Mesenteric fat pad (tissue), 1 donor: ENCODE measurements around the gene SULF2. TPM values are rescaled to one million over a fixed set of nuclear protein-coding genes. Genes with fewer than 3 reads are reported as not detected.

Experiments
- DNase-seq: peaks from one replicate; pipeline ENCODE4 v3.0.0-alpha.2; 2020; ENCODE audit warnings: low spot score
- total RNA-seq: library from RNA; stranded (reverse); fragmentation: NEBNext Ultra II Directional; extraction: Animal tissue kit (Norgen Biotek cat#: 25700); gene quantifications from one replicate; pipeline ENCODE4 v1.2.1, GENCODE V29; 2021
- donor health status: DM: yes; HTN: yes; CAD: no.

SULF2 gene
- total RNA-seq, 1 donor from 2014 or later: 68.7 TPM

DNA sequence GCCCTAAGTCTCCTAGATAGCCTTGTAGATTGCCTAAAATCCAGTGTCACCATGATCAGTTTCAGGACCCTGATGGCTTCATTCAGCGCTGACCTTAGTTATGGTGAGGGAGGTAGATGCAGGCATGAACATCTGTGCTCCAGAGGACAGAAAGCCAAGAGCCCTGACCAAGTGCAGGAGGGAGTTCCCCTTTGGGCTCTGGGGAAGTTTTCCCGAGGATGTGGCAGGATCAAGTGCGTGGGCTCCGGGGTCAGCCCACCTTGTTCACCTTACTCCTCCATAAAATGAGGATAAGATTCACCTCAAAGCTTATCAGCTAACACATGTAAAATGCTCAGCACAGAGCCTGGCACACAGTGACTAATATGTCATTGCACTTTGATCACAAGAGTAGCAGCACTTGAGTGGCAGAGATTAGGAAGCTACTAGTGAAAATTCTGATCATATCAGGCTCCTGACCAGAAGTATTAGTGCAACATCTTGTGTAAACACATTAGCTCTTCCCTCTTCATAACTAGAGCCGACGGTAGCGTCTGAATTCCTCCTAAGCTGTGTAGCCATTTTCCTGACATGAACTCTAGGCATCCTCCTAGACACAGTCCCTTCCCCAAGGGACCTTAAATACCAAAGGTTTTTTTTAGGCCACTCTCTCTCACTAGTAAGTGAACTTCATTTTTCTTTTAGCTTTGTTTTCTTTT is 125.2 kb downstream of the SULF2 start:
- DNase-seq: no peak

DNA sequence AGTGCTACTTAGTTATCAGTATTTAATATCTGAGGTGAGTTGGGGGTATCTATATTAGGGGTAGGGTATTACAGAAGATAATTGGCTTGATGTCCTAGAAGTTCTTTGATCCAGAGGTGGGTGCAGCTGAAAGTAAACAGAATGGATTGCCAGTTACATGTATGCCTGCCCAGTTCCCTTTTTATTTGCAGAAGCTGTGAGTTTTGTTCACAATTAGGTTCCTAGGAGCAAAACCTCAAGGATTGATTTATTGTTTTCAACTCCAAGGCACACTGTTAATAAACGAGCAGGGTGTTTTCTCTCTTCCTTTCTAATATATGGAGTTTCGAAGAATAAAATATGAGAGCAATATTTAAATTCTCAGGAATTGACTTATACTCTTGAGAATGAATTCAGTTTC is 129.0 kb downstream of the SULF2 start:
- DNase-seq: no peak

DNA sequence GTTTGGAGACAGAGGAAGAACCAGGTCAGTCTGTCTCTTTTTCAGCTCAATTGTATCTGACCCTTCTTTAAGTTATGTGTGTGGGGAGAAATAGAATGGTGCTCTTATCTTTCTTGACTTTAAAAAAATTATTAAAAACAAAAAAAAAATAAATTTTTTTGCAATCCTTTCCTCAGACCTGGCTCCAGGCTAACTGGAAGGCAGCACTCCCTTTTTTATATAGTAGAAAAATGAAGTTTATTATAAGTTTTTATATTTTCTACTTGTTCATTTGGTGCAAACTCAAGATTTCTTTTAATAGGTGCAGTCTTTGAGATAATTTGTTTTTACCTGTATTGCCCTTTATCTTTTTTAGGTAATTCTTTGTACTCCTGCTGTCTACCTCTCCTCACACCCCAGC is 129.6 kb downstream of the SULF2 start:
- DNase-seq: no peak

DNA sequence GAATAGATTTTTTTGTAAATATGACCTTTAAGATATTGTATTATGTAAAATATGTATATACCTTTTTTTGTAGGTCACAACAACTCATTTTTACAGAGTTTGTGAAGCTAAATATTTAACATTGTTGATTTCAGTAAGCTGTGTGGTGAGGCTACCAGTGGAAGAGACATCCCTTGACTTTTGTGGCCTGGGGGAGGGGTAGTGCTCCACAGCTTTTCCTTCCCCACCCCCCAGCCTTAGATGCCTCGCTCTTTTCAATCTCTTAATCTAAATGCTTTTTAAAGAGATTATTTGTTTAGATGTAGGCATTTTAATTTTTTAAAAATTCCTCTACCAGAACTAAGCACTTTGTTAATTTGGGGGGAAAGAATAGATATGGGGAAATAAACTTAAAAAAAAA is 130.9 kb downstream of the SULF2 start:
- no peak for DNase-seq

DNA sequence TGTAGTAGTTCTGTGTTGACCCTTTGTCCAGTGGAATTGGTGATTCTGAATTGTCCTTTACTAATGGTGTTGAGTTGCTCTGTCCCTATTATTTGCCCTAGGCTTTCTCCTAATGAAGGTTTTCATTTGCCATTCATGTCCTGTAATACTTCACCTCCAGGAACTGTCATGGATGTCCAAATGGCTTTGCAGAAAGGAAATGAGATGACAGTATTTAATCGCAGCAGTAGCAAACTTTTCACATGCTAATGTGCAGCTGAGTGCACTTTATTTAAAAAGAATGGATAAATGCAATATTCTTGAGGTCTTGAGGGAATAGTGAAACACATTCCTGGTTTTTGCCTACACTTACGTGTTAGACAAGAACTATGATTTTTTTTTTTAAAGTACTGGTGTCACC is 131.4 kb downstream of the SULF2 start:
- no peak for DNase-seq

DNA sequence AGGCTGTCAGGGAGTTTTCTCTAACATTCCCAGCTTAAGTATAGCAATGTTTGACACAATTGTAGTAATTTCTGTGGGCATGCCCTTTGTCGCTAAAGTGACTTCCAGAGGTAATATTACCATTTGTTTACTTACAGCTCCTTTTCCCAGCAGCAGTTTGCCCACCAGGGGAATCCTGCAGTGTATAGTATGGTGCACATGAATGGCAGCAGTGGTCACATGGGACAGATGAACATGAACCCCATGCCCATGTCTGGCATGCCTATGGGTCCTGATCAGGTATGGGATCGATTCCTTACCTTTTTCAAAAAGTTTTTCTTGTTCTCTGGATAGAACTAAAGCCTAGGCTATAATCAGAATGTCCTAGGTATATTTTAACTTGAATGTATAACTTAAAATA is 132.5 kb downstream of the SULF2 start:
- DNase-seq: no peak

DNA sequence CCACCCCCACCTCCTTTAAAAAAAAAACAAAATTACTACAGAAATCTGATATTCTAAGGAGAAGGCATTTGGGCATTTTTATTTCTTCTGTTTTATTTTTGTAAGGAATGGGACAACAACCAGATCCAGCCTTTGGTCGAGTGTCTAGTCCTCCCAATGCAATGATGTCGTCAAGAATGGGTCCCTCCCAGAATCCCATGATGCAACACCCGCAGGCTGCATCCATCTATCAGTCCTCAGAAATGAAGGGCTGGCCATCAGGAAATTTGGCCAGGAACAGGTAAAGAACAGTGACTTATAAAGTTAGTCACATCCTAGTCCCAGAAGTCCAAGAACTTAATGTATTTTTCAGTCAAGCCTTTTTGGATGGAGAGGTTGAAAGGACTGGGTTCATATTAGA is 133.0 kb downstream of the SULF2 start:
- DNase-seq: no peak

DNA sequence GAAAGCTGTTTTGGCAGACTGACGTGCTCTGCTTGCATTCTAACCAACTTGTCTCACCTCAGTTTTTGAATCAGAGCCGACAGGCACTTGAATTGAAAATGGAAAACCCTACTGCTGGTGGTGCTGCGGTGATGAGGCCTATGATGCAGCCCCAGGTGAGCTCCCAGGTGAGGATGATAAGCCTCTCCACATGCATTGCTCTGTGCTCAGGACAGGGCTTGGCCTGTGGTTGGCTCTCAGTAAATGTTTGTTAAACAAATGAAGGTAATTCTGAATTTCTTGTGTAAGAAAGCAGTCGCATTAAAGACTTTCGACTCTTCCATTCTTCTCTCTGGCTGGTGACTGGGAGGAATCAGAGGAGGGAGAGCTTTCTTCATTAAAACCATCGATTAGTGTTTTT is 136.3 kb downstream of the SULF2 start:
- DNase-seq: no peak

DNA sequence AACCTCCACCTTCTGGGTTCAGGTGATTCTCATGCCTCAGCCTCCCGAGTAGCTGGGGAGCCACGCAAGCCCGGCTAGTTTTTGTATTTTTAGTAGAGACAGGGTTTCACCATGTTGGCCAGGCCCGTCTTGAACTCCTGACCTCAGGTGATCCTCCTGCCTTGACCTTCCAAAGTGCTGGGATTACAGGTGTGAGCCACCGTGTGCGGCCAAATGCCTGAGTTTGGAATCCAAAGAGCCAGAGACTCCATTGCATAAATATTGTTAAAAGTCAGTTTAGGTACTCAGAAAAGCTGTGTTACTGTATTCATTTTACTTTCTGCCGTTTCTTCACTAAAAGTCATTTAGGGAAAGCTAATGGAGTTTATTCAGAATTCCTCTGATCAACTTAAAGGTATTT is 137.3 kb downstream of the SULF2 start:
- no peak for DNase-seq

DNA sequence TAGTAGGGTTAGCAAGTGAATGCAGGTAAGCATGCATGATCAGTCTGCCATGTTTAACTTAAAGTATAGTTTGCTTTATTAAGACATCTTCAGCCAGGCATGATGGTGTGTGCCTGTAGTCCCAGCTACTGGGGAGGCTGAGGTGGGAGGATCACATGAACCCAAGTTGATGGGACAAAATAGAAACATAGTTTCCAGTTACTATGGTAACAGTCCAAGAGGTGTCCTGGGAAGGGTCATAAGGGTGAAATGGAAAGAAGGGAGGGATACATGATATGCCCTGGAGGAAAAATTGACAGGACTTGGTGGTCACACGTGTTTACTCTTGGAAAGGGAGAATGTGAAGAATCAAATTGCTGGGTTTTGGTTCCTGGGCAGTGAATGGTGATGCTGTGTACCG is 139.6 kb downstream of the SULF2 start:
- no peak for DNase-seq

DNA sequence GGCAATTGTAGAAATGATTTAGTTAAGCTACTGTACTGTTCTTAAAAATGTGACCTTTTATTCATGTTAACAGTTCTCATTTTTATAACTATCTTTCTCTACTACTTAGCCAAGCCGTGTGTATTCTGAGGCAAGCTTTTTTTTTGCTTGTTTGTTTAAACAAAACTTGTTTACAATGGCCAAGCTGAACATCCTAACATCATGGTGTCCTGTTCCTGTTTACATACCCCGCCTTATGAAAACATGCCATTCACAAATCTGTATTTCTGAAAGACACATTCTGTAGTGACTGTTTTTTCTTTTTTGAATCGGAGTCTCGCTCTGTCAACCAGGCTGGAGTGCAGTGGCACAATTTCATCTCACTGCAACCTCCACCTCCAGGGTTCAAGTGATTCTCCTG is 142.7 kb downstream of the SULF2 start:
- DNase-seq: no peak

DNA sequence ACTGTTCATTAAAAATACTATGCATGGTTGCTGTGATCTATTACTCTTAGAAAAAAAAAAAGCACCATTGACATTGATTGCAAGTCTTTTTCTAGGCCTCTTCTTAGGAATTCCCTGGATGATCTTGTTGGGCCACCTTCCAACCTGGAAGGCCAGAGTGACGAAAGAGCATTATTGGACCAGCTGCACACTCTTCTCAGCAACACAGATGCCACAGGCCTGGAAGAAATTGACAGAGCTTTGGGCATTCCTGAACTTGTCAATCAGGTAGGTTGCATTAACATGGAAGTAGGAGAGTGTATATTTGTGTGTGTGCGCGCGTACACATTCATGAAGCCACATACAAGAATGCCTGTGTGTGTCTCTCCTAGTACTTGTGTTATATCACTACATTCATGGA is 143.2 kb downstream of the SULF2 start:
- no peak for DNase-seq

DNA sequence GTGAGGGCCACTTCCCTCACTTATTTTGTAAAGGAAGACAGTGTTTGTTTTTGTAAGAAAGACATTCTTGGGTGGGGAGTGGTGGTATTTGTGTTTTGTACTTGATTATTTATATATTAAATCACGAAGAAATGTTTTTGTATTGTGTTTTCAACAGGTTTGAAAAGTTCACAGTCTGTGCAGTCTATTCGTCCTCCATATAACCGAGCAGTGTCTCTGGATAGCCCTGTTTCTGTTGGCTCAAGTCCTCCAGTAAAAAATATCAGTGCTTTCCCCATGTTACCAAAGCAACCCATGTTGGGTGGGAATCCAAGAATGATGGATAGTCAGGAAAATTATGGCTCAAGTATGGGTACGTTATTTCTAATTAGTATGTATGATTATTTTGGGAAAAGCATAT is 146.4 kb downstream of the SULF2 start:
- no peak for DNase-seq

DNA sequence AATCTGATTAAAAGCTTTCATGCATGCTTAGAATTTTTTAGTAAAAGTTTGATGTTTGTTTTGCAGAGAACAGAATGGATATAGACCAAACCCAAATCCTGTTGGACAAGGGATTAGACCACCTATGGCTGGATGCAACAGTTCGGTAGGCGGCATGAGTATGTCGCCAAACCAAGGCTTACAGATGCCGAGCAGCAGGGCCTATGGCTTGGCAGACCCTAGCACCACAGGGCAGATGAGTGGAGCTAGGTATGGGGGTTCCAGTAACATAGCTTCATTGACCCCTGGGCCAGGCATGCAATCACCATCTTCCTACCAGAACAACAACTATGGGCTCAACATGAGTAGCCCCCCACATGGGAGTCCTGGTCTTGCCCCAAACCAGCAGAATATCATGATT is 150.0 kb downstream of the SULF2 start:
- DNase-seq: no peak

DNA sequence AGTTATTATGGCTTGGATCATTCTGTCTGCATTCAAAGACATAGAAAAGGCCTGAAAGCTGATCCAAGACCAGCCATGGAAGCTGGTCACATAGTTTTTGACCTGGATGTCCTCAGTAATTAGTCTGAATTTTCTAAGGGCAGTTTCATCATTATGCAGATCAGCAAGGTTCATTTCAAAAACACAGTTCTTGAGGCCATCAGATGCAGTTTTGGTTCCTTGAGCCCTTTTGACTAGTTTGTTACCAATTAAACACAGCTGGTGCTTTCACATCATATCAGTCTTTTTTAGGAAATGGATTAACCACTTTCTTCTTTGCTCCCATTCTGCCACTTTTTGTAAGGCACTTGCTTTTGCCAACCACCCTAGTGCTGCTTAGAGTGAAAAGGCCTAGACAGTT is 154.2 kb downstream of the SULF2 start:
- no peak for DNase-seq

DNA sequence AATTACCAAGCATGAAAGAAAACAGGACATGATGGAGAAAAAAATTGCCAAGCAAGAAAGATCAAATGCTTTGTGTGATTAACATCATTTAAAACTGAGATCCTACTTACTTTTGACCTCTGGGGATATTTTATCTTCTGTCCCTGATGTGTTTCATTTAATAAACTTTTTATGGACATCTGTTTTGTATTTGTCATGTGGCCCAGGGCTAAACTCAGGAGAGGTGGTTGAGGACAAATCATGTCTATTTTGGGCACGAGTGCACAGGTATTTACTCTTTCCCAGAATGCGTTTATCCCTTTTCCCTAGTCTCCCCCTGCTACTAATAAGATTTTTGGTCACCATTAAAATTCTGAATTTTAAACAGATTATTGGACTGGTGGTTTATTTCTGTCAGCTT is 155.4 kb downstream of the SULF2 start:
- no peak for DNase-seq

DNA sequence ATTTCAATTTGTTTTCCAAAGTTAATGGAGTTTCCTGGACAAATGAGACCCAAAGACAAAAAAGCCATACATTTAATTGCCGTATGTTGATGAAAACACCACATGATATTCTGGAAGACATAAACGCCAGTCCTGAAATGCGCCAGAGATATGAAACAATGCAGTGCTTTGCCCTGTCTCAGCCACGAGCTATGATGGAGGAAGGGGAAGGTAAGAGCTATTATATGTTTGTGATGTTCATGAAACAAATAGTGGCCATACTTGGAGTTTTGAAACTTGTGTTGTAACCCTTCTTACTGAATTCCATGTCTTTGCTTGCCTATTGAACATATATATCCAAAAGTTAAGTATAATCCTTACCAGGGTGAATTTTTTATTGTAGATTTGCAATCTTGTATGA is 157.7 kb downstream of the SULF2 start:
- no peak for DNase-seq

DNA sequence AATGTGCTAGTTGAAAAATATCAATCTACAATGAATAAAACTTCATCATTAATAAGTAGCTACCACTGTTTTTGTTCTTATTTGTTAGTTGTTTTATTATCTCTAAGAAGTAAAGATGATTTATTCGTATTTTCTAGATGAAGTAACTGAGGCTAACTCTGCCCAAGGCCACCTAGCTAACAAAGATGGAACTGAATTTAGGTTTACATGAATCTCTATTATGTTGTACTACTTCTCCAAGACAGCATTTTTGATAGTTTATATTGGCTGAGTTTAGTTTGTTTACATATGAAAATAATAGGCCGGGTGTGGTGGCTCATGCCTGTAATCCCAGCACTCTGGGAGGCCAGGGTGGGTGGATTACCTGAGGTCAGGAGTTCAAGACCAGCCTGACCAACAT is 162.1 kb downstream of the SULF2 start:
- DNase-seq: no peak

DNA sequence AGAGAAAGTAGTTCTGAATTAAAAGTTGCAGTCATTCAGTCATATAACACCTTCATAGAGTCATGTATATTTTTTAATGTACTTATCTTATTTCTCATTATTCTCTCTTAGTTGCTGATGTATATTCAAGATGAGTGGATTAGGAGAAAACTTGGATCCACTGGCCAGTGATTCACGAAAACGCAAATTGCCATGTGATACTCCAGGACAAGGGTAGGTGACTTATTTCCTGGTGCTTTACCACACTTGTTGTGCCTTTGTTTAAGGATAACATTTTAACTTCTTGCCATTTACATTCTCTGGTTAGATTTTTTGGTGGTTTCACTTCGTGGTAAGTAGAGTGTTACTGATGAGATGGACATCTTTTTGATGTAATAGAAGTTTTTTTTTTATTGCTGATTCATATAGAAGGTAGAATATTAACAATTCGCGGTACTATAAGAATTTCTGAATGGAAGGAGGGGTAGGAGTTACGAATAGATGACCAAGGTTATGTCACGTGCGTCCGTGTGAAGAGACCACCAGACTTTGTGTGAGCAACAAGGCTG is 163.1 kb downstream of the SULF2 start:
- DNase-seq: no peak

DNA sequence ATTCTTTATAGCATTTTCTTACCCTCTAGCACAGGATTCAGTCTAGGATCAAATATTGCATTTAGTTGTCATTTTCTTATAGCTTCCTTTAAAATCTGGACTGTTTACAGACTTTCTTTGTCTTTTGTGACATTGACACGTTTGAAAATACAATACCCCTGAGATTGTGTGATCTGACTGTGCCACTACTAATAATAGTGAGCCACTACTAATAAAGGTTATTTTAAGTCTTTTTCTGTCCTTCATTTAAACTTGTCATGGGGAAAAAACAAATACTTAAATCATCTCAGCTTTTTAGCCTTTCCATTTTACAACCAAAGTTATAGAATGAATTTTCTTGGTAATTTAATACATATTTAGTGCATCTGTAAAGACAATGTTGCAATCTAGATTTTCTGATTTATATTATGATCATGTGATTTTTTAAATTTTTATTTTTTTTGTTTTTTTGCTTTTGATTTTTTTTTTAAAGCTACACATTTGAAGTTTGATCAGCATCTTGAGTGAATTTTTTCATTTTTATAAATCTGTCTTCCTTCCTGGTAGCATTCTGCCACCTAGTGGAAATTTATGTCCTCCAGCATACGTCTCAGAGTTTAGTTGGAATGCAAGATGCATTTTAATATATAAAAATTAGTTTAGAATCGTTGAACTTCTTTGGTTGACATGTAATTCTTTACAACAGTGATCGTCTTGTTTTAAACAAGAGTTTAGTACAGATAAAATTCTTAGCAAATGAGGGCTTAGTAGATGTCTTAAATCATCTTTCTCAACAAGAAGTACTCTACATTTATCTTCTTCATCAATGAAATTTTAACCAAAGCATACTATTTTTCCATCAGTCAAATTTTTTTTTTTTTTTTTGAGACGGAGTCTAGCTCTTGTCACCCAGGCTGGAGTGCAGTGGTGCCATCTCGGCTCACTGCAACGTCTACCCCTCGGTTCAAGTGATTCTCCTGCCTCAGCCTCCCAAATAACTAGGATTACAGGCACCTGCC is 164.2 kb downstream of the SULF2 start:
- DNase-seq: no peak

DNA sequence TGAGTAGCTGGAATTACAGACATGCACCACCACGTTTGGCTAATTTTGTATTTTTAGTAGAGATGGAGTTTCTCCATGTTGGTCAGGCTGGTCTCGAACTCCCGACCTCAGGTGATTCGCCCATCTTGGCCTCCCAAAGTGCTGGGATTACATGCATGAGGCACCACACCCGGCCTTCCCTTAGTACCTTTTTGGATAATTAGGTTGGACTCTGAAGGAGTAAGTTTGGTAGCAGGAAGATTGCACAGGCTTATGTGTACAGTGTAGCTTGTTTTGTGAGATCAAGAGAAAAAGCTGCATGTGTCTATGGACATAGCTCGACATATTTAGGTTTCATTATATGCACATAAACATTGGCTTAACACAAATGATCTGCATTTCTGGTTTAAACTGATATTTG is 166.8 kb downstream of the SULF2 start:
- no peak for DNase-seq

DNA sequence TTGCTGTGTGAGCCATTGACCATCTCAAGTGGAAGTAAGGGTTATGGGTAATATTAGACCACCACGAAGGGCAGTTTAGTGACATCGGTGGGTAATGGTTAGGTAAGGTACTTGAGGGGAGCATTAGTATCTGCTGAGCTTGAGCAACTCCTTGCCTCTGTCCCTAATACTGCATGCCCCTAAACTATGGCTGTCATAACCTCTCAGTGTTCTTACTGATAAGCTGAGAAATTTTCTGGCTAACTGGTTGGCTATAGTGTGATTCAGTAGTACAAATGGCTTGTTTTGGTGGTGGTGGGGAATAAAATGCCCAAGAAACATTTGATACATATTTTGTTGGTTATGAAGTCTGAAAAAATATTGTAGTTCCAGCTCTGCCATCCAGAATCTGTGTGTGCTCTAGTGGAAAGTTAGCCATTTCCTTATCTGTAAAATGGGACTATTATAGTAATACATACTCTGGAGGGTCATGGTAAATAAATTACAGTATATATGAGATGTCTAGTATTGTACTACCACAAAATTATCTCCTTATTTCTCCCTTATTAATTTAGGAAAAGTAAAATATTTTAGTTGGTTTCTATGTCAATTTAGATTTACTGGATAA is 170.5 kb downstream of the SULF2 start:
- no peak for DNase-seq
